Fibroblast of lung (primary cell): ENCODE data around the gene FAM111A.

Experiments
- EZH2 ChIP-seq: IDR thresholded peaks from 2 replicates; pipeline ENCODE4 v1.5.1; 2012; ENCODE audit warnings: low read length, control low read depth, mild to moderate bottlenecking; ENCODE audit errors: missing control alignments
- TF ChIP-seq, protein P1 (sequence below), 2 donors: IDR thresholded peaks in 1 of 2; conservative IDR thresholded peaks in 1 of 2; 1 replicate in 1 of 2; 2 replicates in 1 of 2; pipeline ENCODE4 v1.5.1; 2011 to 2012; ENCODE audit warnings: low read length in 2 of 2, control low read depth in 1 of 2, inconsistent platforms in 1 of 2, low read depth in 1 of 2, mild to moderate bottlenecking in 1 of 2

DNA sequence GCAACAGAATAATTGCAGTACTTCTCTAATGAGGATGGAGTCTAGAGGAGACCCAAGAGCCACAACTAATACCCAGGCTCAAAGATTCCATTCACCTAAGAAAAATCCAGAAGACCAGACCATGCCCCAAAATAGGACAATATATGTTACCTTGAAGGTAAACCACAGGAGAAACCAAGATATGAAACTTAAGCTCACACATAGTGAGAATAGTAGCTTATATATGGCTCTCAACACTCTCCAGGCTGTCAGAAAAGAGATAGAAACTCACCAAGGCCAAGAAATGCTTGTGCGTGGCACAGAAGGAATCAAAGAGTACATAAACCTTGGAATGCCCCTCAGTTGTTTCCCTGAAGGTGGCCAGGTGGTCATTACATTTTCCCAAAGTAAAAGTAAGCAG is 9.1 kb downstream of the FAM111A start:
- TF ChIP-seq, protein P1, sequence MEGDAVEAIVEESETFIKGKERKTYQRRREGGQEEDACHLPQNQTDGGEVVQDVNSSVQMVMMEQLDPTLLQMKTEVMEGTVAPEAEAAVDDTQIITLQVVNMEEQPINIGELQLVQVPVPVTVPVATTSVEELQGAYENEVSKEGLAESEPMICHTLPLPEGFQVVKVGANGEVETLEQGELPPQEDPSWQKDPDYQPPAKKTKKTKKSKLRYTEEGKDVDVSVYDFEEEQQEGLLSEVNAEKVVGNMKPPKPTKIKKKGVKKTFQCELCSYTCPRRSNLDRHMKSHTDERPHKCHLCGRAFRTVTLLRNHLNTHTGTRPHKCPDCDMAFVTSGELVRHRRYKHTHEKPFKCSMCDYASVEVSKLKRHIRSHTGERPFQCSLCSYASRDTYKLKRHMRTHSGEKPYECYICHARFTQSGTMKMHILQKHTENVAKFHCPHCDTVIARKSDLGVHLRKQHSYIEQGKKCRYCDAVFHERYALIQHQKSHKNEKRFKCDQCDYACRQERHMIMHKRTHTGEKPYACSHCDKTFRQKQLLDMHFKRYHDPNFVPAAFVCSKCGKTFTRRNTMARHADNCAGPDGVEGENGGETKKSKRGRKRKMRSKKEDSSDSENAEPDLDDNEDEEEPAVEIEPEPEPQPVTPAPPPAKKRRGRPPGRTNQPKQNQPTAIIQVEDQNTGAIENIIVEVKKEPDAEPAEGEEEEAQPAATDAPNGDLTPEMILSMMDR (conservative IDR thresholded peaks at IDR 0.05 in 1 of 2, IDR thresholded peaks at IDR 0.05 in 1 of 2; ENCODE audit: low read depth in 1 of 2, low read length in 2 of 2) = no peak
- no peak for TF ChIP-seq EZH2
